Measurements from ENCODE around the gene TAL2.
"Not testable (repeated sequence)": the region's sequence is repeated elsewhere in the genome, so short reads cannot be mapped to it uniquely, and the experiment has no call there.

The TAL2 gene

GRCh38 chr9:105676351-105676923, 14.2 kb downstream of the TAL2 start:
- no peak for DNase-seq

- no peak for DNase-seq
Observed at GRCh38 chr9:105678163-105678562, 15.9 kb downstream of the TAL2 start.

- no peak for DNase-seq
Observed at GRCh38 chr9:105678781-105679180, 16.5 kb downstream of the TAL2 start.

GRCh38 chr9:105679257-105680022, 17.2 kb downstream of the TAL2 start:
- no peak for DNase-seq

GRCh38 chr9:105681313-105681712, 19.1 kb downstream of the TAL2 start:
- DNase-seq: no peak

GRCh38 chr9:105681724-105682123, 19.5 kb downstream of the TAL2 start:
- no peak for DNase-seq

- DNase-seq: no peak
Observed at GRCh38 chr9:105683688-105684275, 21.5 kb downstream of the TAL2 start.

GRCh38 chr9:105686936-105687335, 24.7 kb downstream of the TAL2 start:
- no peak for DNase-seq

- no peak for DNase-seq
Observed at GRCh38 chr9:105690742-105691141, 28.5 kb downstream of the TAL2 start.

- no peak for DNase-seq
Observed at GRCh38 chr9:105693435-105694189, 31.4 kb downstream of the TAL2 start.

GRCh38 chr9:105694190-105694847, 32.1 kb downstream of the TAL2 start, which contains the start of gene TMEM38B:
Gene TMEM38B, plus strand, starts transcription at chr9:105694541. Its CDS starts 120 bp downstream, at chr9:105694661.
- DNase-seq: peak; percentile 77

- no peak for DNase-seq
Observed at GRCh38 chr9:105694848-105695581, 32.8 kb downstream of the TAL2 start.

GRCh38 chr9:105696219-105696793, 34.0 kb downstream of the TAL2 start:
- no peak for DNase-seq

- no peak for DNase-seq
Observed at GRCh38 chr9:105697871-105698270, 35.6 kb downstream of the TAL2 start.

- no peak for DNase-seq
Observed at GRCh38 chr9:105698348-105698870, 36.2 kb downstream of the TAL2 start.

GRCh38 chr9:105700668-105701067, 38.4 kb downstream of the TAL2 start:
- DNase-seq: no peak

- DNase-seq: no peak
Observed at GRCh38 chr9:105701145-105701544, 38.9 kb downstream of the TAL2 start.

GRCh38 chr9:105702207-105702606, 40.0 kb downstream of the TAL2 start:
- no peak for DNase-seq

- not testable (repeated sequence) for DNase-seq
Observed at GRCh38 chr9:105703638-105704037, 41.4 kb downstream of the TAL2 start.

- DNase-seq: no peak
Observed at GRCh38 chr9:105706156-105706555, 43.9 kb downstream of the TAL2 start.

GRCh38 chr9:105708405-105708804, 46.1 kb downstream of the TAL2 start:
- DNase-seq: no peak

GRCh38 chr9:105710638-105711037, 48.4 kb downstream of the TAL2 start:
- DNase-seq: no peak
